ENCODE data around the gene SLITRK1. TPM values are rescaled to one million over a fixed set of nuclear protein-coding genes. Genes with fewer than 3 reads are reported as not detected.

SLITRK1 gene
- polyA plus RNA-seq, 1 of the 3 experiments (the other 2 are of a cell fraction): not detected

- Histone ChIP-seq H3F3A (replicated peaks; ENCODE audit: insufficient read depth) (no peaks in the 10 kb centered on the region), H3K9me3 (no peaks in the 10 kb centered on the region), H4K20me1 (ENCODE audit: insufficient read depth) (no peaks in the 10 kb centered on the region), H3K27ac (ENCODE audit: low read depth in 2 of 2, low read length in 1 of 2) (no peak overlapping the region), H2AFZ (ENCODE audit: low read depth) (no peak overlapping the region), H3K27me3 (ENCODE audit: insufficient read depth) (peaks cover 41% of the 10 kb centered on the region), H3K9ac (no peak overlapping the region), H3K4me1 (ENCODE audit: control insufficient read depth in 1 of 2, insufficient read depth in 2 of 2, low read depth in 1 of 2, low read length in 1 of 2) (peaks cover 0 to 3% of the 10 kb centered on the region in 2 experiments; a peak in 1 of 4 replicates), H3K9me2 (no peaks in the 10 kb centered on the region), H3K79me2 (ENCODE audit: insufficient read depth) (no peaks in the 10 kb centered on the region), H3K4me2 (peak overlapping the region; percentile 22; the same call in 1 of the 2 replicates), H3K36me3 (replicated peaks in 1 of 2; ENCODE audit: control insufficient read depth in 1 of 2, insufficient read depth in 2 of 2, low read length in 1 of 2) (no peaks in the 10 kb centered on the region), H3K4me3 (ENCODE audit: low read depth in 2 of 2, low read length in 1 of 2) (0 out of 4 replicates have a peak overlapping the region, but pooled peaks of 1 of the 2 experiments have one; percentile 32)
- no peak for DNase-seq
- WGBS (ENCODE audit: low lambda C conversion rate): 1% methylated on average over 19 of the region's 26 CpGs
- CTCF ChIA-PET: no interaction called here
- no peak for TF ChIP-seq REST (IDR thresholded peaks at IDR 0.05; ENCODE audit: low read depth, low read length)
- POLR2A ChIA-PET: interaction anchor here (0.6 kb wide), 1 partner anchor 1222 kb away, joined by 3 read pairs; no protein-coding TSS in a partner anchor
These were observed 1.8 kb downstream of the SLITRK1 start for GRCh38 chr13:83880275-83881139.

GRCh38 chr13:83879431-83880171 lies 2.7 kb downstream of the SLITRK1 start:
- POLR2A ChIA-PET: interaction anchor here (0.6 kb wide), 1 partner anchor 1221 kb away, joined by 3 read pairs; no protein-coding TSS in a partner anchor
- DNase-seq: no peak
- Histone ChIP-seq H3K4me1 (ENCODE audit: control insufficient read depth in 1 of 2, insufficient read depth in 2 of 2, low read depth in 1 of 2, low read length in 1 of 2) (peaks cover 0 to 3% of the 10 kb centered on the region in 2 experiments; a peak in 1 of 4 replicates), H3K4me2 (peak overlapping the region; percentile 41), H4K20me1 (ENCODE audit: insufficient read depth) (no peaks in the 10 kb centered on the region), H3K4me3 (ENCODE audit: low read depth in 2 of 2, low read length in 1 of 2) (peak overlapping the region; percentile 20 to 22; a peak in 2 of 4 replicates), H3K9ac (no peak overlapping the region), H3K79me2 (ENCODE audit: insufficient read depth) (no peaks in the 10 kb centered on the region), H3K36me3 (replicated peaks in 1 of 2; ENCODE audit: control insufficient read depth in 1 of 2, insufficient read depth in 2 of 2, low read length in 1 of 2) (no peaks in the 10 kb centered on the region), H3K9me2 (no peaks in the 10 kb centered on the region), H3K27me3 (ENCODE audit: insufficient read depth) (peaks cover 41% of the 10 kb centered on the region), H2AFZ (ENCODE audit: low read depth) (no peak overlapping the region), H3K9me3 (no peaks in the 10 kb centered on the region), H3K27ac (ENCODE audit: low read depth in 2 of 2, low read length in 1 of 2) (no peak overlapping the region), H3F3A (replicated peaks; ENCODE audit: insufficient read depth) (no peaks in the 10 kb centered on the region)
- WGBS (ENCODE audit: low lambda C conversion rate): 4% methylated on average over 11 of the region's 33 CpGs
- CTCF ChIA-PET: no interaction called here
- no peak for TF ChIP-seq SMC3 (IDR thresholded peaks at IDR 0.05; ENCODE audit: low read depth, low read length)
- TF ChIP-seq CTCF (IDR thresholded peaks at IDR 0.05): no peak
- no peak for TF ChIP-seq FOXM1 (IDR thresholded peaks at IDR 0.05; ENCODE audit: low read depth)
- no peak for TF ChIP-seq REST (IDR thresholded peaks at IDR 0.05; ENCODE audit: low read depth, low read length)
- no peak for TF ChIP-seq SIN3A (IDR thresholded peaks at IDR 0.05; ENCODE audit: borderline replicate concordance, low read depth, low read length)
- no peak for TF ChIP-seq RCOR1 (IDR thresholded peaks at IDR 0.05; ENCODE audit: low read length)
- TF ChIP-seq POLR2AphosphoS5 (IDR thresholded peaks at IDR 0.05; ENCODE audit: low read depth, low read length): no peak
- TF ChIP-seq MXI1 (IDR thresholded peaks at IDR 0.05; ENCODE audit: low read depth, low read length): no peak
- no peak for TF ChIP-seq TCF12 (IDR thresholded peaks at IDR 0.05)
- no peak for TF ChIP-seq JUND (IDR thresholded peaks at IDR 0.05)
- TF ChIP-seq PBX3 (IDR thresholded peaks at IDR 0.05): no peak
- no peak for TF ChIP-seq NFIC (IDR thresholded peaks at IDR 0.05; ENCODE audit: borderline replicate concordance)
- no peak for TF ChIP-seq EZH2phosphoT487 (IDR thresholded peaks at IDR 0.05; ENCODE audit: borderline replicate concordance, low read depth)

All from SK-N-SH (cell line).